Stimulated activated naive CD4-positive, alpha-beta T cell treated with Interleukin-2 at 50 U/mL for 16 hours (primary cell): ENCODE measurements around the gene TREH.
"Not testable (repeated sequence)": the region's sequence is repeated elsewhere in the genome, so short reads cannot be mapped to it uniquely, and the experiment has no call there.

ENCODE experiments used
- DNase-seq: peaks from one replicate; lab custom pipeline; 2025; lab: John Stamatoyannopoulos, UW

TREH gene

GRCh38 chr11:118628861-118629549 lies 50.4 kb downstream of the TREH start:
- no peak for DNase-seq

- no peak for DNase-seq
Observed at GRCh38 chr11:118628432-118628831, 51.0 kb downstream of the TREH start.

GRCh38 chr11:118628031-118628430 lies 51.4 kb downstream of the TREH start:
- no peak for DNase-seq

GRCh38 chr11:118627566-118627965 lies 51.9 kb downstream of the TREH start:
- DNase-seq: no peak

GRCh38 chr11:118625976-118626375 lies 53.5 kb downstream of the TREH start:
- DNase-seq: no peak

- DNase-seq: no peak
Observed at GRCh38 chr11:118625036-118625690, 54.3 kb downstream of the TREH start.

GRCh38 chr11:118623269-118623655 lies 56.2 kb downstream of the TREH start:
- no peak for DNase-seq

GRCh38 chr11:118622376-118623268 lies 56.8 kb downstream of the TREH start:
- DNase-seq: no peak

GRCh38 chr11:118621784-118622375 lies 57.6 kb downstream of the TREH start:
- no peak for DNase-seq

- DNase-seq: peak; percentile 9
Observed at GRCh38 chr11:118621071-118621783, 58.2 kb downstream of the TREH start.

- no peak for DNase-seq
Observed at GRCh38 chr11:118620529-118621070, 58.9 kb downstream of the TREH start.

- no peak for DNase-seq
Observed at GRCh38 chr11:118619444-118620197, 59.8 kb downstream of the TREH start.

- no peak for DNase-seq
Observed at GRCh38 chr11:118618991-118619375, 60.5 kb downstream of the TREH start.

GRCh38 chr11:118618115-118618990 lies 61.1 kb downstream of the TREH start:
- no peak for DNase-seq

- DNase-seq: no peak
Observed at GRCh38 chr11:118615976-118616371, 63.5 kb downstream of the TREH start.

GRCh38 chr11:118615282-118615975 lies 64.0 kb downstream of the TREH start:
- no peak for DNase-seq

GRCh38 chr11:118614511-118614910 lies 64.9 kb downstream of the TREH start:
- no peak for DNase-seq

- DNase-seq: no peak
Observed at GRCh38 chr11:118612378-118612777, 67.1 kb downstream of the TREH start.

- DNase-seq: not testable (repeated sequence)
Observed at GRCh38 chr11:118611433-118611795, 68.0 kb downstream of the TREH start.
